Bronchial epithelial cell (primary cell): ENCODE data around the gene ACSL3. TPM values are rescaled to one million over a fixed set of nuclear protein-coding genes. Genes with fewer than 3 reads are reported as not detected.

ENCODE experiments used
- DNase-seq: peaks from one replicate; pipeline ENCODE4 v3.0.0-alpha.2; 2010; ENCODE audit warnings: low read depth
- FAIRE-seq: peaks from 2 replicates; lab custom pipeline; 2011; peaks lifted over from hg19 to GRCh38; lab: Jason Lieb, UNC
- H3K27me3 ChIP-seq: 2 replicates; pipeline ENCODE4 v1.5.1; 2011; ENCODE audit warnings: low read length; ENCODE audit not compliant: control insufficient read depth, insufficient read depth
- H3K36me3 ChIP-seq: 2 replicates; pipeline ENCODE4 v1.5.1; 2011; ENCODE audit warnings: low read length; ENCODE audit not compliant: control insufficient read depth, insufficient read depth
- H3K4me3 ChIP-seq: 2 replicates; pipeline ENCODE4 v1.5.1; 2011; ENCODE audit warnings: mild to moderate bottlenecking, low read depth, low read length, control low read depth
- CTCF ChIP-seq: IDR thresholded peaks from 2 replicates; pipeline ENCODE4 v1.5.1; 2011; ENCODE audit warnings: mild to moderate bottlenecking, moderate library complexity, low read length, control low read depth, inconsistent platforms; ENCODE audit not compliant: insufficient read depth, severe bottlenecking
- total RNA-seq: library from RNA; depleted of rRNA; stranded (reverse); fragments of >200 nt; gene quantifications from 2 replicates; pipeline ENCODE4 v1.2.1, GENCODE V29; 2014

Gene ACSL3
- total RNA-seq, 1 donor from 2014 or later: 269 TPM

GRCh38 chr2:222872551-222872950 is 11.7 kb downstream of the ACSL3 start:
- H3K4me3 ChIP-seq: no peak overlapping the region
- no peaks in the 10 kb centered on the region for H3K27me3 ChIP-seq
- DNase-seq (no peak), FAIRE-seq (no peak)
- no peak for TF ChIP-seq CTCF
- H3K36me3 ChIP-seq: no peaks in the 10 kb centered on the region

DNA sequence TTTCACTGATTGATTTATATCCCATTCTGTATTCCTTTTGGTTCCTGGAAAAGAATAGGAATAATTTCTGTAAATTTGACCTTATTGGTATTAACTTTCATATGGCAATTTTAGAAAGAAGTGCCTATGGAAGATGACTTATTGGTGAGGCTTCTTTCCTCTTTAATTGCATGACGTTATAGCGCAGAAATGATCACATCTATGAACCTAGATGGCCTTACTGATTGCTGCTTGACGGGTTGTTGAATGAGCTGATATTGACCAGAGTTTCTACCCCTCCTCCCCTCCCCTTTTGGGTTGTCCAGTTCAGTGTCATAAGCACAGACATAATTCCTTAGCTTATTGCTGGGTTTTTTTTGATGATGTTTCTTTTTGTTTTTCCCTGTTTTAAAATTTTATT is 14.6 kb downstream of the ACSL3 start:
- FAIRE-seq: no peak
- Histone ChIP-seq H3K27me3 (no peaks in the 10 kb centered on the region), H3K36me3 (no peaks in the 10 kb centered on the region), H3K4me3 (no peak overlapping the region)
- DNase-seq: no peak
- TF ChIP-seq CTCF: no peak

DNA sequence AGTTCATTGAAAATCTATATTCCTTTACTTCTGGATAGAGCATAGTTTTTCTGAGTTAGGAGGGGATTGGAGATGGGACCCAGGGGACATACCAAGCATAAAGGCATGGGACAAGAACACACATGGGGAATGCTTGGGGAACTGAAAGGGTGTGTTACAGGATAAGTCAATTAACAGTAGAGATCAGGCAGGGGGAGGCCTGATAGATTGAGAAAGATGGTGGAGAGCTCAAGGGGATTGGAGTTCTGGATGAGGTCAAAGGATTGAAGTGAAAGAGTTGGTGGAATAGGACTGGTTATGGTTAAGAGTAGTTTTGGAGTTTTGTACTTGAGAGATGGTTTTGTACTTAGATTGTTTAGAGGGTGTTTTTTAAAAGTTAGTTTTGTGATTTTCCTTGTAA is 16.1 kb downstream of the ACSL3 start:
- Histone ChIP-seq H3K27me3 (no peaks in the 10 kb centered on the region), H3K36me3 (no peaks in the 10 kb centered on the region), H3K4me3 (no peak overlapping the region)
- DNase-seq (no peak), FAIRE-seq (no peak)
- TF ChIP-seq CTCF: no peak

DNA sequence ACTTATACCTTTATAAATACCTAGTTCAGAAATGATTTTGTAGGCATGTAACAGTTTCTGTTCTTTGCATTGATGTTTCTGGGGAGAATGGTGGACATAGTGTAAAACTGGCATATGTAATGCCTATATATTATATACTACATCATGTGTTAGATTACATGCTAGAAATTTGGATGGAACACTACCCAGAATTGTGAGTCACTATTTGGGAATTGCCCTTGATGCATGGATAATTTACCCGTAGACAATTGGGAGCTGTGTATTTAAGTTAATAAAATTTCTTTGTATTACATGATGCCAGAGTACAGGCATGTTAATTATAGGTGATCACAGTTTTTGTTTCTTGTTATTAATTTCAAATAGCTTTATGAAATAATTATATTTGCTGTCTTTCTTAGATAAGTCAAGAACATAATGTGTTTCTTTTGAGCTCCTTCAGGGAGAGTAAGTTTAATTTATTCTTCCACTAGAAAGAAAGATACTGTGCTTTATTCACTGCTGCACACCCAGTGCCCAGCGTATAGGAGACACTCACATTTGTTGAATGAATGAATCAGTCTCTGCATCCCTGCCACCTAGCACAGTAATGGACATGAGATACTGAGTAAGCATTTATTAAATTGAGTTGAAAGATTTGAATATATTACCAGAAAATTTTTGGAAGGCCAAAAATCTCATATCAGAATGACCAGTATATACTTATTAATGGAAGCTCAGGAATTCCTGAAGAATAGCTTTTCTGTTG is 16.9 kb downstream of the ACSL3 start:
- FAIRE-seq: no peak
- no peak for TF ChIP-seq CTCF
- peak; percentile 45 for DNase-seq
- Histone ChIP-seq H3K36me3 (no peaks in the 10 kb centered on the region), H3K4me3 (no peak overlapping the region), H3K27me3 (no peaks in the 10 kb centered on the region)

- Histone ChIP-seq H3K4me3 (no peak overlapping the region), H3K27me3 (no peaks in the 10 kb centered on the region), H3K36me3 (no peaks in the 10 kb centered on the region)
- TF ChIP-seq CTCF: no peak
- DNase-seq (no peak), FAIRE-seq (no peak)
Observed at GRCh38 chr2:222878301-222878876, 17.6 kb downstream of the ACSL3 start.
